ENCODE data around the gene EPC2.

Gene EPC2

GRCh38 chr2:148816176-148816575 is 171.6 kb downstream of the EPC2 start:
- TF ChIP-seq EZH2phosphoT487 (IDR thresholded peaks at IDR 0.05; ENCODE audit: low read length) = no peak
- no peak for TF ChIP-seq CTCF (IDR thresholded peaks at IDR 0.05; ENCODE audit: low read length)
- no peak for TF ChIP-seq EZH2 (optimal IDR thresholded peaks at IDR 0.05; ENCODE audit: low read depth, low read length)
- no peaks in the 10 kb centered on the region for H3K9me3 ChIP-seq (replicated peaks; ENCODE audit: insufficient read depth, low read length)
- no peak overlapping the region for H3K9ac ChIP-seq (ENCODE audit: low read length)
- no peak overlapping the region for H3K4me3 ChIP-seq (ENCODE audit: low read length)
- no peaks in the 10 kb centered on the region for H4K20me1 ChIP-seq (ENCODE audit: insufficient read depth, low read length)
- no peaks in the 10 kb centered on the region for H3K79me2 ChIP-seq (ENCODE audit: low read length)
- no peaks in the 10 kb centered on the region for H3K9me2 ChIP-seq (replicated peaks; ENCODE audit: insufficient read depth, low read length)
- no peak overlapping the region for H3K4me2 ChIP-seq (ENCODE audit: low read depth, low read length)
- H3K36me3 ChIP-seq (replicated peaks; ENCODE audit: insufficient read depth, low read length) = no peaks in the 10 kb centered on the region
- DNase-seq = no peak
- no peaks in the 10 kb centered on the region for H3K4me1 ChIP-seq (ENCODE audit: low read length)
- H3F3A ChIP-seq (ENCODE audit: insufficient read depth, low read length) = no peaks in the 10 kb centered on the region
- H3K27me3 ChIP-seq (replicated peaks; ENCODE audit: insufficient read depth, low read length) = no peaks in the 10 kb centered on the region
- H3K27ac ChIP-seq (ENCODE audit: low read length) = no peak overlapping the region
- H2AFZ ChIP-seq (ENCODE audit: low read length) = no peak overlapping the region

DNA sequence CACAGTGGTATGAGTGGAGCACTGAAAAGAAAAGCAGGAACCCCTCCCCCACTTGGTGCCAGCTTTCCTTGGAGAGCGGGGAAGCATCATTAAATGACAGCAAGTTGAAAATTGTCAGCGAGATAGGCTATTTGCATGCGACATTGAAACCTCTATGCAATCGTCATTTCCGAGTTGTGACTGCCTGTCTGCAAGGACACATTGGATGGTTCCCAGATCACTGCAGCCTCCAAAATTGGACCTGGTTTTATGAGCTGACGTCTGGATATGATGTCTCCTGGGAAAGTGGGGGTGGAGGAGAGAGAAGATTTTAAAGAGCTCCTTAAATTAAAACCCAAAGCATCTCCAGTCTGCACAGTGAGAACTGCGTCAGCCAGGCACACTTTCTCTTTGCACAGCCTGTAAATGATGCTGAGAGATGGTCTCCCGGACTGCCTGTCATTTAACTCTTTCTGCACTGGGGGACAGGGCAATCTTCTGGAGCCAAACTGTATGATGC is 172.7 kb downstream of the EPC2 start:
- TF ChIP-seq EZH2 (optimal IDR thresholded peaks at IDR 0.05; ENCODE audit: low read depth, low read length) = no peak
- no peak for TF ChIP-seq EZH2phosphoT487 (IDR thresholded peaks at IDR 0.05; ENCODE audit: low read length)
- no peak for TF ChIP-seq CTCF (IDR thresholded peaks at IDR 0.05; ENCODE audit: low read length)
- H3K27me3 ChIP-seq (replicated peaks; ENCODE audit: insufficient read depth, low read length) = no peaks in the 10 kb centered on the region
- no peak overlapping the region for H3K4me3 ChIP-seq (ENCODE audit: low read length)
- H3K9ac ChIP-seq (ENCODE audit: low read length) = no peak overlapping the region
- no peaks in the 10 kb centered on the region for H3K9me3 ChIP-seq (replicated peaks; ENCODE audit: insufficient read depth, low read length)
- DNase-seq = no peak
- H3K79me2 ChIP-seq (ENCODE audit: low read length) = no peaks in the 10 kb centered on the region
- H2AFZ ChIP-seq (ENCODE audit: low read length) = no peak overlapping the region
- H3K4me2 ChIP-seq (ENCODE audit: low read depth, low read length) = no peak overlapping the region
- H3F3A ChIP-seq (ENCODE audit: insufficient read depth, low read length) = no peaks in the 10 kb centered on the region
- no peaks in the 10 kb centered on the region for H3K9me2 ChIP-seq (replicated peaks; ENCODE audit: insufficient read depth, low read length)
- no peaks in the 10 kb centered on the region for H3K36me3 ChIP-seq (replicated peaks; ENCODE audit: insufficient read depth, low read length)
- H3K4me1 ChIP-seq (ENCODE audit: low read length) = no peaks in the 10 kb centered on the region
- H4K20me1 ChIP-seq (ENCODE audit: insufficient read depth, low read length) = no peaks in the 10 kb centered on the region
- no peak overlapping the region for H3K27ac ChIP-seq (ENCODE audit: low read length)

GRCh38 chr2:148819019-148819585 is 174.6 kb downstream of the EPC2 start:
- no peak for TF ChIP-seq EZH2 (optimal IDR thresholded peaks at IDR 0.05; ENCODE audit: low read depth, low read length)
- no peak for TF ChIP-seq CTCF (IDR thresholded peaks at IDR 0.05; ENCODE audit: low read length)
- TF ChIP-seq EZH2phosphoT487 (IDR thresholded peaks at IDR 0.05; ENCODE audit: low read length) = no peak

More at GRCh38 chr2:148819019-148819585, 174.6 kb downstream of the EPC2 start:
- H3K9me3 ChIP-seq (replicated peaks; ENCODE audit: insufficient read depth, low read length) = no peaks in the 10 kb centered on the region
- no peak overlapping the region for H3K4me3 ChIP-seq (ENCODE audit: low read length)
- H3K9ac ChIP-seq (ENCODE audit: low read length) = no peak overlapping the region
- H3K27ac ChIP-seq (ENCODE audit: low read length) = no peak overlapping the region
- H4K20me1 ChIP-seq (ENCODE audit: insufficient read depth, low read length) = no peaks in the 10 kb centered on the region
- DNase-seq = no peak
- H3K9me2 ChIP-seq (replicated peaks; ENCODE audit: insufficient read depth, low read length) = no peaks in the 10 kb centered on the region
- H3K4me1 ChIP-seq (ENCODE audit: low read length) = no peaks in the 10 kb centered on the region
- no peaks in the 10 kb centered on the region for H3K36me3 ChIP-seq (replicated peaks; ENCODE audit: insufficient read depth, low read length)
- no peaks in the 10 kb centered on the region for H3F3A ChIP-seq (ENCODE audit: insufficient read depth, low read length)
- H3K79me2 ChIP-seq (ENCODE audit: low read length) = no peaks in the 10 kb centered on the region
- no peaks in the 10 kb centered on the region for H3K27me3 ChIP-seq (replicated peaks; ENCODE audit: insufficient read depth, low read length)
- no peak overlapping the region for H2AFZ ChIP-seq (ENCODE audit: low read length)
- H3K4me2 ChIP-seq (ENCODE audit: low read depth, low read length) = no peak overlapping the region

Data from MM.1S (cell line).